ENCODE measurements around the gene PAPSS2.

DNA sequence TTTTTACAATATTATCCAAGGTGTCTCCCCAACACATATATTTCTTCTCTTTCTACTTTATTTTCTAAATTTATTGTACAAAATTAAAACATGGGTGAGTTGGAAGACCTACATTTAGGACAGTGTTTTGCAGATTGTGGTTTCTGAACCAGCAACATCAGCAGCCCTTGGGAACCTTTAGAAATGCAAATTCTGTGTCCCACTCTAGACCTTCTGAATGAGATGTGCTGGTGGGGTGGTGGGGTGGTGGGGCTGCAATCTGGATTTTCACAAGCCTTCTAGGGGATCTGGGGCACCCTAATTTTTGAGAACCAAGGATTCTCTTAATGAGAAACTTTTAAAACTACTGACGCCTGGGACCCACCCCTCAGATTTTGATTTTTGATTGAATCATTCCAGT is 7.4 kb upstream of the PAPSS2 start:
- TF ChIP-seq, protein P1, sequence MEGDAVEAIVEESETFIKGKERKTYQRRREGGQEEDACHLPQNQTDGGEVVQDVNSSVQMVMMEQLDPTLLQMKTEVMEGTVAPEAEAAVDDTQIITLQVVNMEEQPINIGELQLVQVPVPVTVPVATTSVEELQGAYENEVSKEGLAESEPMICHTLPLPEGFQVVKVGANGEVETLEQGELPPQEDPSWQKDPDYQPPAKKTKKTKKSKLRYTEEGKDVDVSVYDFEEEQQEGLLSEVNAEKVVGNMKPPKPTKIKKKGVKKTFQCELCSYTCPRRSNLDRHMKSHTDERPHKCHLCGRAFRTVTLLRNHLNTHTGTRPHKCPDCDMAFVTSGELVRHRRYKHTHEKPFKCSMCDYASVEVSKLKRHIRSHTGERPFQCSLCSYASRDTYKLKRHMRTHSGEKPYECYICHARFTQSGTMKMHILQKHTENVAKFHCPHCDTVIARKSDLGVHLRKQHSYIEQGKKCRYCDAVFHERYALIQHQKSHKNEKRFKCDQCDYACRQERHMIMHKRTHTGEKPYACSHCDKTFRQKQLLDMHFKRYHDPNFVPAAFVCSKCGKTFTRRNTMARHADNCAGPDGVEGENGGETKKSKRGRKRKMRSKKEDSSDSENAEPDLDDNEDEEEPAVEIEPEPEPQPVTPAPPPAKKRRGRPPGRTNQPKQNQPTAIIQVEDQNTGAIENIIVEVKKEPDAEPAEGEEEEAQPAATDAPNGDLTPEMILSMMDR (IDR thresholded peaks at IDR 0.05; ENCODE audit: insufficient read depth, low read length) = no peak
- TF ChIP-seq POLR2AphosphoS5 (IDR thresholded peaks at IDR 0.05; ENCODE audit: low read depth) = no peak

Measured in HL-60 (cell line).